Stimulated activated CD4-positive, alpha-beta T cell treated with anti-CD3 and anti-CD28 coated beads, Interleukin-12 subunit alpha, Interleukin-12 subunit beta, amount 100 ng/mL, for 24 hours (primary cell): ENCODE results near the gene SENP1.

ENCODE experiments used
- DNase-seq, 2 experiments: peaks; one replicate each; pipeline ENCODE4 v3.0.0-alpha.2; 2020; ENCODE audit warnings: low read depth in 2 of 2

SENP1 gene

GRCh38 chr12:48000878-48001504, 104.9 kb downstream of the SENP1 start:
- DNase-seq, result no peak

- DNase-seq, result no peak
Measured at GRCh38 chr12:47999816-48000215, 106.1 kb downstream of the SENP1 start.

GRCh38 chr12:47997321-47997720, 108.6 kb downstream of the SENP1 start:
- no peak for DNase-seq

- no peak for DNase-seq
Measured at GRCh38 chr12:47995981-47996401, 109.9 kb downstream of the SENP1 start.

GRCh38 chr12:47993491-47993890, 112.4 kb downstream of the SENP1 start:
- DNase-seq, result no peak
